Epidermal melanocyte (primary cell): ENCODE measurements around the gene RNF41.
A peak's percentile ranks its signal among the peaks of the same experiment; 100 is the strongest.
"Not testable (repeated sequence)": the region's sequence is repeated elsewhere in the genome, so short reads cannot be mapped to it uniquely, and the experiment has no call there.

ENCODE experiments used
- DNase-seq: peaks from one replicate; pipeline ENCODE4 v3.0.0; 2011; ENCODE audit warnings: low spot score; ENCODE audit not compliant: insufficient read length

Gene RNF41

GRCh38 chr12:56221757-56222530 is at the start of gene RNF41:
RNF41 (minus strand) TSS chr12:56221922; CDS start chr12:56214047, 7,875 bp downstream.
- DNase-seq, result peak; percentile 97

GRCh38 chr12:56271031-56271430 is 49.3 kb upstream of the RNF41 start:
- DNase-seq, result no peak

- DNase-seq, result no peak
Observed at GRCh38 chr12:56267443-56268071, 45.8 kb upstream of the RNF41 start.

GRCh38 chr12:56266693-56267442 is 45.1 kb upstream of the RNF41 start, which contains the start of gene COQ10A:
COQ10A (plus strand) TSS chr12:56266942; CDS start chr12:56267119, 177 bp downstream.
- peak; percentile 91 for DNase-seq

GRCh38 chr12:56266068-56266692 is 44.5 kb upstream of the RNF41 start:
- not testable (repeated sequence) for DNase-seq

- DNase-seq, result not testable (repeated sequence)
Observed at GRCh38 chr12:56262955-56263354, 41.2 kb upstream of the RNF41 start.

GRCh38 chr12:56261503-56262232 is 39.9 kb upstream of the RNF41 start:
- DNase-seq, result no peak

- no peak for DNase-seq
Observed at GRCh38 chr12:56260921-56261320, 39.2 kb upstream of the RNF41 start.

GRCh38 chr12:56260380-56260779 is 38.7 kb upstream of the RNF41 start:
- no peak for DNase-seq

- DNase-seq, result no peak
Observed at GRCh38 chr12:56258820-56259183, 37.1 kb upstream of the RNF41 start.

- DNase-seq, result peak; percentile 81
Observed at GRCh38 chr12:56258068-56258819, 36.5 kb upstream of the RNF41 start, which contains the start of gene ANKRD52. ANKRD52 (minus strand) TSS chr12:56258384; CDS start chr12:56258269, 115 bp downstream.

GRCh38 chr12:56257491-56258067 is 35.9 kb upstream of the RNF41 start:
- no peak for DNase-seq

GRCh38 chr12:56257071-56257470 is 35.3 kb upstream of the RNF41 start:
- no peak for DNase-seq

- DNase-seq, result no peak
Observed at GRCh38 chr12:56256326-56256960, 34.7 kb upstream of the RNF41 start.

- no peak for DNase-seq
Observed at GRCh38 chr12:56255671-56256070, 33.9 kb upstream of the RNF41 start.

- DNase-seq, result no peak
Observed at GRCh38 chr12:56253091-56253490, 31.4 kb upstream of the RNF41 start.

- no peak for DNase-seq
Observed at GRCh38 chr12:56252649-56253048, 30.9 kb upstream of the RNF41 start.

- DNase-seq, result no peak
Observed at GRCh38 chr12:56248711-56249110, 27.0 kb upstream of the RNF41 start.

GRCh38 chr12:56247923-56248322 is 26.2 kb upstream of the RNF41 start:
- DNase-seq, result no peak
